Colonic mucosa (tissue), 4 donors: ENCODE data around the gene GNA12. TPM values are rescaled to one million over a fixed set of nuclear protein-coding genes. Genes with fewer than 3 reads are reported as not detected.

Experiments used
- DNase-seq: peaks from one replicate; pipeline ENCODE4 v3.0.0-alpha.2; 2020
- H3K27ac ChIP-seq: fragments of 200-600 bp; one replicate; pipeline ENCODE4 v1.8.0; 2021
- H3K27me3 ChIP-seq: fragments of 200-600 bp; one replicate; pipeline ENCODE4 v1.8.0; 2021
- H3K36me3 ChIP-seq: fragments of 200-600 bp; one replicate; pipeline ENCODE4 v1.8.0; 2021
- H3K4me1 ChIP-seq: fragments of 200-600 bp; one replicate; pipeline ENCODE4 v1.8.0; 2021; ENCODE audit warnings: mild to moderate bottlenecking
- H3K4me3 ChIP-seq: fragments of 200-600 bp; one replicate; pipeline ENCODE4 v1.8.0; 2021
- H3K9ac ChIP-seq, 2 donors: one replicate each; pipeline ENCODE4 v1.7.0; 2013; ENCODE audit warnings: control low read depth in 2 of 2, low read depth in 2 of 2, low read length in 2 of 2
- H3K9me3 ChIP-seq: fragments of 200-600 bp; one replicate; pipeline ENCODE4 v1.8.0; 2021
- CTCF ChIP-seq: fragments of 200-600 bp; IDR thresholded peaks from one replicate; pipeline ENCODE4 v1.8.0; 2022; ENCODE audit warnings: antibody characterized with exemption, mild to moderate bottlenecking
- intact Hi-C: fragments of 100-400 bp; cut with DNase I; formaldehyde crosslinking; loops from one replicate; pipeline ENCODE4 v1.14.1; 2022
- total RNA-seq, 2 donors: library from RNA; stranded (reverse); fragmentation: NEBNext Ultra II Directional in 1 of 2; extraction: Animal tissue kit (Norgen Biotek cat#: 25700) in 1 of 2; gene quantifications; one replicate each; pipeline ENCODE4 v1.2.1, GENCODE V29; 2021
- donor health status: healthy.
- donor health status: DM: no; HTN: no; CAD: no.
- donor health status: DM: no; HTN: no; CAD: no.

The GNA12 gene
- total RNA-seq, 2 donors from 2014 or later = 19.7 to 24.8 TPM

GRCh38 chr7:2708547-2709310 is 135.4 kb downstream of the GNA12 start:
- DNase-seq = no peak
- intact Hi-C loops = no loop called here
- H3K27ac ChIP-seq = no peak overlapping the region
- H3K36me3 ChIP-seq = no peaks in the 10 kb centered on the region
- no peak overlapping the region for H3K4me3 ChIP-seq
- H3K4me1 ChIP-seq = no peaks in the 10 kb centered on the region
- H3K9ac ChIP-seq = no peak overlapping the region
- no peaks in the 10 kb centered on the region for H3K27me3 ChIP-seq
- no peak for TF ChIP-seq CTCF
- no peaks in the 10 kb centered on the region for H3K9me3 ChIP-seq

- no peaks in the 10 kb centered on the region for H3K9me3 ChIP-seq
- no peak for DNase-seq
- no peaks in the 10 kb centered on the region for H3K27me3 ChIP-seq
- H3K4me1 ChIP-seq = no peaks in the 10 kb centered on the region
- H3K36me3 ChIP-seq = no peaks in the 10 kb centered on the region
- no peak overlapping the region for H3K4me3 ChIP-seq
- no peak overlapping the region for H3K27ac ChIP-seq
- H3K9ac ChIP-seq = no peak overlapping the region
- intact Hi-C loops = no loop called here
- TF ChIP-seq CTCF = no peak
Measured at GRCh38 chr7:2708041-2708440, 136.1 kb downstream of the GNA12 start.

- H3K36me3 ChIP-seq = no peaks in the 10 kb centered on the region
- no peak overlapping the region for H3K27ac ChIP-seq
- H3K9ac ChIP-seq = no peak overlapping the region
- H3K27me3 ChIP-seq = no peaks in the 10 kb centered on the region
- TF ChIP-seq CTCF = no peak
- H3K4me1 ChIP-seq = no peaks in the 10 kb centered on the region
- DNase-seq = no peak
- no peaks in the 10 kb centered on the region for H3K9me3 ChIP-seq
- intact Hi-C loops = no loop called here
- H3K4me3 ChIP-seq = no peak overlapping the region
Measured at GRCh38 chr7:2707481-2707880, 136.6 kb downstream of the GNA12 start.

- Histone ChIP-seq H3K27ac (no peak overlapping the region), H3K9me3 (no peaks in the 10 kb centered on the region), H3K9ac (no peak overlapping the region), H3K4me3 (no peak overlapping the region), H3K4me1 (no peaks in the 10 kb centered on the region), H3K36me3 (no peaks in the 10 kb centered on the region), H3K27me3 (no peaks in the 10 kb centered on the region)
- TF ChIP-seq CTCF = no peak
- no peak for DNase-seq
- intact Hi-C loops = no loop called here
Measured at GRCh38 chr7:2706685-2707126, 137.4 kb downstream of the GNA12 start.

- intact Hi-C loops = no loop called here
- Histone ChIP-seq H3K27me3 (no peaks in the 10 kb centered on the region), H3K4me1 (no peaks in the 10 kb centered on the region), H3K9ac (no peak overlapping the region), H3K9me3 (no peaks in the 10 kb centered on the region), H3K27ac (no peak overlapping the region), H3K4me3 (no peak overlapping the region), H3K36me3 (no peaks in the 10 kb centered on the region)
- no peak for DNase-seq
- no peak for TF ChIP-seq CTCF
Measured at GRCh38 chr7:2705371-2706096, 138.6 kb downstream of the GNA12 start.
